Thoracic aorta (tissue), 2 donors: Measurements from ENCODE around the gene MRM1. TPM values are rescaled to one million over a fixed set of nuclear protein-coding genes. Genes with fewer than 3 reads are reported as not detected.
A peak's percentile ranks its signal among the peaks of the same experiment; 100 is the strongest.

Experiments used
- ATAC-seq: fragments of 150-250 bp; one replicate; pipeline ENCODE4 v1.8.0; 2017; ENCODE audit warnings: low read depth; ENCODE audit not compliant: insufficient number of reproducible peaks, low FRiP score
- DNase-seq: peaks from one replicate; pipeline ENCODE4 v3.0.0-alpha.2; 2020; ENCODE audit warnings: low spot score
- H3K27ac ChIP-seq, 2 donors: fragments of 200-600 bp; sonication (generic); 1 replicate in 1 of 2; 2 replicates in 1 of 2; pipeline ENCODE4 v1.5.1; 2016; ENCODE audit warnings: mild to moderate bottlenecking in 2 of 2, moderate library complexity in 2 of 2
- H3K27me3 ChIP-seq: fragments of 200-600 bp; sonication (generic); replicated peaks from 2 replicates; pipeline ENCODE4 v1.6.0; 2016; ENCODE audit warnings: mild to moderate bottlenecking; ENCODE audit not compliant: insufficient read depth
- H3K36me3 ChIP-seq: fragments of 200-600 bp; sonication (generic); one replicate; pipeline ENCODE4 v1.5.1; 2016
- H3K4me1 ChIP-seq, 2 donors: fragments of 200-600 bp; sonication (generic); 1 replicate in 1 of 2; 2 replicates in 1 of 2; pipeline versions ENCODE4 v1.5.1 to v1.6.0; 2016; ENCODE audit warnings: low read depth in 2 of 2, mild to moderate bottlenecking in 1 of 2; ENCODE audit not compliant: control insufficient read depth in 1 of 2
- H3K4me3 ChIP-seq: fragments of 200-600 bp; sonication (generic); 2 replicates; pipeline ENCODE4 v1.5.1; 2016; ENCODE audit warnings: mild to moderate bottlenecking
- H3K9me3 ChIP-seq: fragments of 200-600 bp; sonication (generic); 2 replicates; pipeline ENCODE4 v1.5.1; 2016
- total RNA-seq, 2 donors: library from RNA; depleted of rRNA; stranded (reverse); fragments of >200 nt; gene quantifications; one replicate each; pipeline versions ENCODE4 v1.1.0 to v1.2.3, GENCODE V29; 2016
- TF ChIP-seq, protein P1 (sequence below): fragments of 200-600 bp; sonication (generic); IDR thresholded peaks from one replicate; pipeline ENCODE4 v1.5.1; 2019; ENCODE audit warnings: antibody characterized with exemption

MRM1 gene
- total RNA-seq, 2 donors from 2014 or later, result 3.8 to 3.9 TPM

- H3K4me1 ChIP-seq, result peaks cover 12 to 18% of the 10 kb centered on the region in 2 donors
- TF ChIP-seq, protein P1, sequence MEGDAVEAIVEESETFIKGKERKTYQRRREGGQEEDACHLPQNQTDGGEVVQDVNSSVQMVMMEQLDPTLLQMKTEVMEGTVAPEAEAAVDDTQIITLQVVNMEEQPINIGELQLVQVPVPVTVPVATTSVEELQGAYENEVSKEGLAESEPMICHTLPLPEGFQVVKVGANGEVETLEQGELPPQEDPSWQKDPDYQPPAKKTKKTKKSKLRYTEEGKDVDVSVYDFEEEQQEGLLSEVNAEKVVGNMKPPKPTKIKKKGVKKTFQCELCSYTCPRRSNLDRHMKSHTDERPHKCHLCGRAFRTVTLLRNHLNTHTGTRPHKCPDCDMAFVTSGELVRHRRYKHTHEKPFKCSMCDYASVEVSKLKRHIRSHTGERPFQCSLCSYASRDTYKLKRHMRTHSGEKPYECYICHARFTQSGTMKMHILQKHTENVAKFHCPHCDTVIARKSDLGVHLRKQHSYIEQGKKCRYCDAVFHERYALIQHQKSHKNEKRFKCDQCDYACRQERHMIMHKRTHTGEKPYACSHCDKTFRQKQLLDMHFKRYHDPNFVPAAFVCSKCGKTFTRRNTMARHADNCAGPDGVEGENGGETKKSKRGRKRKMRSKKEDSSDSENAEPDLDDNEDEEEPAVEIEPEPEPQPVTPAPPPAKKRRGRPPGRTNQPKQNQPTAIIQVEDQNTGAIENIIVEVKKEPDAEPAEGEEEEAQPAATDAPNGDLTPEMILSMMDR, result no peak
- ATAC-seq (no peak), DNase-seq (no peak)
- H3K27ac ChIP-seq, result no peak overlapping the region
- peaks cover 27% of the 10 kb centered on the region for H3K27me3 ChIP-seq
- no peaks in the 10 kb centered on the region for H3K36me3 ChIP-seq
- H3K4me3 ChIP-seq, result peak overlapping the region; percentile 67
- H3K9me3 ChIP-seq, result no peaks in the 10 kb centered on the region
Observed at GRCh38 chr17:36641877-36642845, 40.8 kb downstream of the MRM1 start.

GRCh38 chr17:36643086-36643685 lies 41.8 kb downstream of the MRM1 start:
- DNase-seq, result no peak
- ATAC-seq, result no peak
- H3K36me3 ChIP-seq, result no peaks in the 10 kb centered on the region
- no peak overlapping the region for H3K4me3 ChIP-seq
- H3K27ac ChIP-seq, result no peak overlapping the region
- peaks cover 12 to 18% of the 10 kb centered on the region in 2 donors for H3K4me1 ChIP-seq
- H3K9me3 ChIP-seq, result no peaks in the 10 kb centered on the region
- peaks cover 26% of the 10 kb centered on the region for H3K27me3 ChIP-seq
- TF ChIP-seq, protein P1, result no peak

DNA sequence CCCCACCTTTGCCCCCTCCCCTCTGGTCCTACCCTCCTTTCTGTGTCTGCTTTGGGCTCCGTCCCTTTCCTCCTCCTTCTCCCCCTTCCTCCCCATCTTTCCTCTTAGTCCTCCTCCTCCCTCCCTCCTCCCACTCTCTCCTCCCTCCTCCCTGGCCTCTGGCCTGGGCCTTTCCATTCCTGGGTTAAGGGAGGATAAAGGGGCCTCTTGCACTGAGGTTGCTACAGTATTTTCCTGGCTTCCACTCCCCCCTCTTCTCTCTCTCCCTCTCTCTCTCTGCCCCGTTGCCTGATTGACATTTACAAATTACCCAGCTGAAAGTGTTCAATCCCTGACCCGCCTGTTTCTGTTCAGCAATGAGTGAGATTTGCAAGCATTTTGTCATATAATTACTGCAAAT lies 44.0 kb downstream of the MRM1 start:
- TF ChIP-seq, protein P1, result no peak
- Histone ChIP-seq H3K4me1 (peaks cover 12 to 18% of the 10 kb centered on the region in 2 donors), H3K9me3 (no peaks in the 10 kb centered on the region), H3K27ac (no peak overlapping the region), H3K36me3 (no peaks in the 10 kb centered on the region), H3K4me3 (no peak overlapping the region), H3K27me3 (peaks cover 19% of the 10 kb centered on the region)
- ATAC-seq, result no peak
- no peak for DNase-seq

DNA sequence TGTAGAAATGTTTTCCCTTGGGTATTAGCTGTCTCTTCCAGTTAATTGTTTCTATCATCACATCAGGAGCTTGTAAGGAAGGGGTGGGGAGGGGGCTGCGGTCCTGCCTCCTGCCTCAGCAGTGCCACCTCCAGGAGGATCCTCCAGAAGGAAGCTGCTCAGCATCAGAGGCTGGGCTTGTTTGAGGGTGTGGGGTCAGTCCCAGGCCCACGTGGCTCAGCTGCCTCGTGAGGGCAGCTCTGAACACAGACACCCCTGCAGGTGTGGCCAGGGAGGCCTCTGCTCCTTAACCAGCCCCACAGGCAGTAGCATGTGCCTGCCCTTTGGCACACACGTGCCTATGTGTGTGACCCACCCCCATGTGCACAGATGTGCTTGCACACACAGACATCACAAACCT lies 46.3 kb downstream of the MRM1 start:
- Histone ChIP-seq H3K4me1 (peaks cover 0 to 2% of the 10 kb centered on the region in 2 donors), H3K27me3 (peaks cover 4% of the 10 kb centered on the region), H3K9me3 (no peaks in the 10 kb centered on the region), H3K27ac (no peak overlapping the region), H3K36me3 (no peaks in the 10 kb centered on the region), H3K4me3 (no peak overlapping the region)
- ATAC-seq, result no peak
- TF ChIP-seq, protein P1, result no peak
- DNase-seq, result no peak

- DNase-seq, result no peak
- Histone ChIP-seq H3K4me3 (no peak overlapping the region), H3K27me3 (no peaks in the 10 kb centered on the region), H3K27ac (no peak overlapping the region), H3K4me1 (no peaks in the 10 kb centered on the region), H3K9me3 (no peaks in the 10 kb centered on the region), H3K36me3 (no peaks in the 10 kb centered on the region)
- no peak for ATAC-seq
- TF ChIP-seq, protein P1, result no peak
Observed at GRCh38 chr17:36650096-36650775, 48.9 kb downstream of the MRM1 start.
